SKM-1 treated with dmso at 0.1 percent for 144 hours (cell line): Measurements from ENCODE around the gene NT5DC1.

Experiments used
- DNase-seq: peaks from one replicate; lab custom pipeline; 2025; ENCODE audit not compliant: unreplicated experiment; lab: John Stamatoyannopoulos, UW

Gene NT5DC1

GRCh38 chr6:116136373-116136772 is 35.7 kb downstream of the NT5DC1 start:
- no peak for DNase-seq

GRCh38 chr6:116136933-116137340 is 36.3 kb downstream of the NT5DC1 start:
- DNase-seq, result no peak

- DNase-seq, result no peak
Measured at GRCh38 chr6:116139917-116140316, 39.3 kb downstream of the NT5DC1 start.

GRCh38 chr6:116144605-116145004 is 44.0 kb downstream of the NT5DC1 start:
- DNase-seq, result no peak

- no peak for DNase-seq
Measured at GRCh38 chr6:116145803-116146675, 45.4 kb downstream of the NT5DC1 start.

- no peak for DNase-seq
Measured at GRCh38 chr6:116152620-116153019, 52.0 kb downstream of the NT5DC1 start.

- no peak for DNase-seq
Measured at GRCh38 chr6:116154887-116155286, 54.2 kb downstream of the NT5DC1 start.

- DNase-seq, result no peak
Measured at GRCh38 chr6:116156405-116157326, 56.0 kb downstream of the NT5DC1 start.

- no peak for DNase-seq
Measured at GRCh38 chr6:116157391-116157790, 56.7 kb downstream of the NT5DC1 start.

GRCh38 chr6:116158641-116159040 is 58.0 kb downstream of the NT5DC1 start:
- DNase-seq, result no peak

GRCh38 chr6:116159782-116160524 is 59.3 kb downstream of the NT5DC1 start:
- no peak for DNase-seq

GRCh38 chr6:116165596-116165995 is 64.9 kb downstream of the NT5DC1 start:
- DNase-seq, result no peak

- no peak for DNase-seq
Measured at GRCh38 chr6:116166369-116166768, 65.7 kb downstream of the NT5DC1 start.

- DNase-seq, result no peak
Measured at GRCh38 chr6:116168148-116168547, 67.5 kb downstream of the NT5DC1 start.

GRCh38 chr6:116169880-116170279 is 69.2 kb downstream of the NT5DC1 start:
- no peak for DNase-seq

- no peak for DNase-seq
Measured at GRCh38 chr6:116170358-116171057, 69.9 kb downstream of the NT5DC1 start.

- DNase-seq, result no peak
Measured at GRCh38 chr6:116173928-116174327, 73.3 kb downstream of the NT5DC1 start.

- no peak for DNase-seq
Measured at GRCh38 chr6:116175344-116175743, 74.7 kb downstream of the NT5DC1 start.

GRCh38 chr6:116176596-116176995 is 75.9 kb downstream of the NT5DC1 start:
- no peak for DNase-seq

GRCh38 chr6:116180375-116180774 is 79.7 kb downstream of the NT5DC1 start:
- DNase-seq, result no peak

- no peak for DNase-seq
Measured at GRCh38 chr6:116189472-116189871, 88.8 kb downstream of the NT5DC1 start.
